ENCODE results near the gene DCTN3.
A peak's percentile ranks its signal among the peaks of the same experiment; 100 is the strongest.

DCTN3 gene

DNA sequence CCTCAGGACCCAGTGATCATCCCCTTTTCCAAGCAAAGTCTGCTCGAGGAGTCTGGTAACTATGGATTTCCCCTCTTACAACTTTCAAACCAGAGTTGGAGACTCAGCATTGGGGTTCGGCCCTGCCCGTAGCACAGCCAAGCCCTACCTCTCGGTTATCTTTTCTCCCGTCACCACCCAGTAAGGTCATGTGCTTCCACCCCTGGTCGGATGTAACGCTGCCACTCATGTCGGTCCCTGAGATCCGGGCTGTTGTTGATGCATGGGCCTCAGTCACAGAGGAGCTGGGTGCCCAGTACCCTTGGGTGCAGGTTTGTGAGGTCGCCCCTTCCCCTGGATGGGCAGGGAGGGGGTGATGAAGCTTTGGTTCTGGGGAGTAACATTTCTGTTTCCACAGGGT lies 27.4 kb upstream of the DCTN3 start:
- H3K4me2 ChIP-seq (ENCODE audit: low read length): peak overlapping the region; percentile 100
- peaks cover 3% of the 10 kb centered on the region for H3K79me2 ChIP-seq
- H2AFZ ChIP-seq: no peak overlapping the region
- H3K9ac ChIP-seq: no peak overlapping the region
- peak overlapping the region; percentile 75 for H3K27ac ChIP-seq
- H3K36me3 ChIP-seq (ENCODE audit: control insufficient read depth, insufficient read depth, low read length): no peaks in the 10 kb centered on the region
- peak overlapping the region; percentile 97 for H3K4me3 ChIP-seq (ENCODE audit: low read depth, low read length)
- peaks cover 6% of the 10 kb centered on the region for H3K4me1 ChIP-seq
- TF ChIP-seq, protein P1, sequence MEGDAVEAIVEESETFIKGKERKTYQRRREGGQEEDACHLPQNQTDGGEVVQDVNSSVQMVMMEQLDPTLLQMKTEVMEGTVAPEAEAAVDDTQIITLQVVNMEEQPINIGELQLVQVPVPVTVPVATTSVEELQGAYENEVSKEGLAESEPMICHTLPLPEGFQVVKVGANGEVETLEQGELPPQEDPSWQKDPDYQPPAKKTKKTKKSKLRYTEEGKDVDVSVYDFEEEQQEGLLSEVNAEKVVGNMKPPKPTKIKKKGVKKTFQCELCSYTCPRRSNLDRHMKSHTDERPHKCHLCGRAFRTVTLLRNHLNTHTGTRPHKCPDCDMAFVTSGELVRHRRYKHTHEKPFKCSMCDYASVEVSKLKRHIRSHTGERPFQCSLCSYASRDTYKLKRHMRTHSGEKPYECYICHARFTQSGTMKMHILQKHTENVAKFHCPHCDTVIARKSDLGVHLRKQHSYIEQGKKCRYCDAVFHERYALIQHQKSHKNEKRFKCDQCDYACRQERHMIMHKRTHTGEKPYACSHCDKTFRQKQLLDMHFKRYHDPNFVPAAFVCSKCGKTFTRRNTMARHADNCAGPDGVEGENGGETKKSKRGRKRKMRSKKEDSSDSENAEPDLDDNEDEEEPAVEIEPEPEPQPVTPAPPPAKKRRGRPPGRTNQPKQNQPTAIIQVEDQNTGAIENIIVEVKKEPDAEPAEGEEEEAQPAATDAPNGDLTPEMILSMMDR (IDR thresholded peaks at IDR 0.05): no peak
- no peaks in the 10 kb centered on the region for H3K9me3 ChIP-seq (ENCODE audit: control insufficient read depth, low read length)
- no peaks in the 10 kb centered on the region for H3K27me3 ChIP-seq (ENCODE audit: control insufficient read depth, insufficient read depth, low read length)

GRCh38 chr9:34647084-34647403 lies 26.7 kb upstream of the DCTN3 start:
- Histone ChIP-seq H3K79me2 (peaks cover 3% of the 10 kb centered on the region), H3K4me1 (peaks cover 6% of the 10 kb centered on the region), H3K9ac (peak overlapping the region; percentile 23), H3K27me3 (ENCODE audit: control insufficient read depth, insufficient read depth, low read length) (no peaks in the 10 kb centered on the region), H3K9me3 (ENCODE audit: control insufficient read depth, low read length) (no peaks in the 10 kb centered on the region), H3K4me3 (ENCODE audit: low read depth, low read length) (peak overlapping the region; percentile 97), H2AFZ (peak overlapping the region; percentile 76), H3K27ac (peak overlapping the region; percentile 75), H3K36me3 (ENCODE audit: control insufficient read depth, insufficient read depth, low read length) (no peaks in the 10 kb centered on the region), H3K4me2 (ENCODE audit: low read length) (peak overlapping the region; percentile 100)
- TF ChIP-seq, protein P1 (IDR thresholded peaks at IDR 0.05): no peak

DNA sequence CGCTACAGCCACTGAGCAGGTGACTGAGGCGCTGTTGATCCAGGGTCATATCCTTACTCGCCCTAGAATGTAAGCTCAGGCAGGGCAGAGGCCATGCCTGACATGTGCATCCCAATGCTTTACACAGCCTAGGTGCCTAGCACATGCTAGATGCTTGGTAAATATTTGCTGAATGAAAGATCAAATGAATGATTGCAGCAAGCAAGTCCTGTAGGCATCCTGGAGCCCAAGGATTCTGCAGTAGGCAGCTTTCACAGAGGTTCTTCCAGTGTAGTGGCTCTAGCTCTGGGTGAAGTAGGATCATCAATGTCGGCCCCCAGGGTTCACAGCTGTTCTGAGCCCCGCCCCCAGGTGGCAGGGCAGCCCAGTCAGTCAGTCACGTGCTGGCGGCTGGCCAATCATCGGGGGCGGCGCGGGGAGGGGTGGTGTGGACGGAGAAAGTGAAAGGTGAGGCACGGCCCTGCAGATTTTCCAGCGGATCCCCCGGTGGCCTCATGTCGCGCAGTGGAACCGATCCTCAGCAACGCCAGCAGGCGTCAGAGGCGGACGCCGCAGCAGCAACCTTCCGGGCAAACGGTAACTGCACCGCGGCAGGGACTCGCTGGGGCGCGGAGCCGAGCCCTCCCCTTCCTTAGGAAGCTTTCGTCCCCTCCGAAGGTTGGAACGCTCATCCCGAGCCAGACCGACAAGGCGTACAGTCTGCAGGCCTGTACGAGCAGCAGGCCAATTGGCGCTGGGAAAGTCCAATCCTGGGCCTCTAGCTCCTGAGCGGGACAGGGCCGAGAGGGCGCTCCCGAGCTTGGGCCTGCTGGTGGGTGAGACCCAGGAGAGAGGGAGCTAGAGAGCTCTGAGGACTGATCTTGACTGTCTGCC lies 26.2 kb upstream of the DCTN3 start, which contains the start of gene GALT:
Gene GALT (plus strand): TSS at position 465 of the 873 bp plus-strand sequence. CDS start 30 bp downstream, at position 495.
- H3K4me3 ChIP-seq (ENCODE audit: low read depth, low read length): peak within 1 kb of the TSS; percentile 97
- H3K4me2 ChIP-seq (ENCODE audit: low read length): peak within 1 kb of the TSS; percentile 100
- peaks cover 3% of the 10 kb centered on the region for H3K79me2 ChIP-seq
- H3K9me3 ChIP-seq (ENCODE audit: control insufficient read depth, low read length): no peaks in the 10 kb centered on the region
- H2AFZ ChIP-seq: peak within 1 kb of the TSS; percentile 76
- TF ChIP-seq, protein P1 (IDR thresholded peaks at IDR 0.05): peak; percentile 18
- H3K27ac ChIP-seq: peak within 1 kb of the TSS; percentile 75
- H3K4me1 ChIP-seq: peaks cover 6% of the 10 kb centered on the region
- H3K9ac ChIP-seq: peak within 1 kb of the TSS; percentile 23
- H3K36me3 ChIP-seq (ENCODE audit: control insufficient read depth, insufficient read depth, low read length): no peaks in the 10 kb centered on the region
- no peaks in the 10 kb centered on the region for H3K27me3 ChIP-seq (ENCODE audit: control insufficient read depth, insufficient read depth, low read length)

- Histone ChIP-seq H3K79me2 (peaks cover 3% of the 10 kb centered on the region), H3K4me2 (ENCODE audit: low read length) (no peak overlapping the region), H3K4me1 (peaks cover 6% of the 10 kb centered on the region), H3K9ac (no peak overlapping the region), H3K4me3 (ENCODE audit: low read depth, low read length) (no peak overlapping the region), H3K9me3 (ENCODE audit: control insufficient read depth, low read length) (no peaks in the 10 kb centered on the region), H3K27ac (peak overlapping the region; percentile 19), H3K36me3 (ENCODE audit: control insufficient read depth, insufficient read depth, low read length) (no peaks in the 10 kb centered on the region), H2AFZ (peak overlapping the region; percentile 42), H3K27me3 (ENCODE audit: control insufficient read depth, insufficient read depth, low read length) (no peaks in the 10 kb centered on the region)
- TF ChIP-seq, protein P1 (IDR thresholded peaks at IDR 0.05): no peak
Measured at GRCh38 chr9:34644766-34645314, 24.5 kb upstream of the DCTN3 start.

Measured in parathyroid adenoma (tissue), 2 donors.